Caco-2 (cell line): ENCODE data around the gene SLC38A11. TPM values are rescaled to one million over a fixed set of nuclear protein-coding genes. Genes with fewer than 3 reads are reported as not detected.

ENCODE experiments used
- BruUV-seq: library from RNA; stranded (reverse); fragments of 400-500 nt; replicated peaks from 2 replicates; lab custom pipeline; 2021; lab: Mats Ljungman, UMichigan
- CTCF ChIA-PET: fragments of 300-600 bp; sonication (Branson Sonifier 250); formaldehyde crosslinking; loops from one replicate; lab custom pipeline; 2022; ENCODE audit warnings: antibody characterized with exemption; lab: Charles Lee
- POLR2A ChIA-PET: fragments of 300-600 bp; sonication (Branson Sonifier 250); formaldehyde crosslinking; loops from one replicate; lab custom pipeline; 2022; ENCODE audit warnings: antibody characterized with exemption; lab: Charles Lee
- DNase-seq, 2 experiments: peaks; one replicate each; pipeline versions ENCODE4 v3.0.0 to v3.0.0-alpha.2; 2020 to 2022
- H3K27me3 ChIP-seq: replicated peaks from 2 replicates; pipeline ENCODE4 v1.6.0; 2011; ENCODE audit warnings: low read length; ENCODE audit not compliant: control insufficient read depth, insufficient read depth
- H3K36me3 ChIP-seq: 2 replicates; pipeline ENCODE4 v1.5.1; 2011; ENCODE audit warnings: low read length; ENCODE audit not compliant: control insufficient read depth, insufficient read depth
- H3K4me1 ChIP-seq: fragments of 250-450 bp; sonication (Bioruptor Pico); 2 replicates; pipeline ENCODE4 v1.5.1; 2020; ENCODE audit warnings: mild to moderate bottlenecking
- H3K4me3 ChIP-seq: 2 replicates; pipeline ENCODE4 v1.5.1; 2011; ENCODE audit warnings: low read depth, mild to moderate bottlenecking, control low read depth, low read length
- H3K9me3 ChIP-seq: fragments of 250-450 bp; sonication (Bioruptor Pico); 2 replicates; pipeline ENCODE4 v1.5.1; 2020; ENCODE audit warnings: mild to moderate bottlenecking, moderate library complexity
- H3K27ac Mint-ChIP-seq: one replicate; pipeline ENCODE4 v1.8.0; 2022; ENCODE audit warnings: mixed read lengths; ENCODE audit not compliant: unreplicated experiment
- H3K27me3 Mint-ChIP-seq: one replicate; pipeline ENCODE4 v1.8.0; 2022; ENCODE audit warnings: mixed read lengths; ENCODE audit not compliant: insufficient read depth, unreplicated experiment
- H3K36me3 Mint-ChIP-seq: one replicate; pipeline ENCODE4 v1.8.0; 2022; ENCODE audit warnings: mild to moderate bottlenecking, mixed read lengths; ENCODE audit not compliant: insufficient read depth, unreplicated experiment
- H3K4me1 Mint-ChIP-seq: one replicate; pipeline ENCODE4 v1.8.0; 2022; ENCODE audit warnings: low read depth, mixed read lengths; ENCODE audit not compliant: unreplicated experiment
- H3K4me3 Mint-ChIP-seq: one replicate; pipeline ENCODE4 v1.8.0; 2022; ENCODE audit warnings: mild to moderate bottlenecking, moderate library complexity, mixed read lengths; ENCODE audit not compliant: unreplicated experiment
- H3K9me3 Mint-ChIP-seq: one replicate; pipeline ENCODE4 v1.8.0; 2022; ENCODE audit warnings: mixed read lengths; ENCODE audit not compliant: unreplicated experiment
- intact Hi-C: fragments of 100-400 bp; cut with micrococcal nuclease; formaldehyde crosslinking; loops from one replicate; pipeline ENCODE4 v1.10.0; 2022; ENCODE audit not compliant: unreplicated experiment
- total RNA-seq: library from RNA; stranded (reverse); gene quantifications from 2 replicates; pipeline ENCODE4 v1.2.3, GENCODE V29; 2022
- TF ChIP-seq, protein P1 (sequence below), 2 experiments: fragments of 200-600 bp in 1 of 2; IDR thresholded peaks; 1 replicate in 1 of 2; 2 replicates in 1 of 2; pipeline versions ENCODE4 v1.5.1 to v1.8.0; 2011 to 2022; ENCODE audit warnings: antibody characterized with exemption in 1 of 2, control low read depth in 1 of 2, inconsistent platforms in 1 of 2, low read depth in 1 of 2, low read length in 1 of 2, mild to moderate bottlenecking in 1 of 2, moderate library complexity in 1 of 2; ENCODE audit not compliant: insufficient read depth in 1 of 2, severe bottlenecking in 1 of 2, unreplicated experiment in 1 of 2

Gene SLC38A11
- total RNA-seq, 1 experiment from 2014 or later, result 1.6 TPM

DNA sequence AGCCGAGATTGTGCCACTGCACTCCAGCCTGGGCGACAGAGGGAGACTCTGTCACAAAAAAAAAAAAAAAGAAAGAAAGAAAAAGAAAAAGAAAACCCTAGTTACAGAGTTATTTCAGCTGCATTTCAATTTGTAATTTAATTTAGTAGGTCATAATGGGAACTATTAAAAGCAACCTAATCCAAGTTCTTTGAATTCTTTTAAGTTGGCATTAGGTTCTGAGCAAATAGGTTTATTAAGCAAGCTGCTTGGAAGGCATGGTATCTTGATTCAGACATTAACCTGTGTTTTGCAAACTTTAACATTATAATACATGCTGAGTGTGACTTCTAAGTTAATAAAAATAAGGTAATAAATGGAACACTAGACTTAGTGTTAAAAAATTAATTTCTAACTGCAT is 83.9 kb downstream of the SLC38A11 start:
- H3K36me3 ChIP-seq, result no peaks in the 10 kb centered on the region
- intact Hi-C loops, result no loop called here
- TF ChIP-seq, protein P1, sequence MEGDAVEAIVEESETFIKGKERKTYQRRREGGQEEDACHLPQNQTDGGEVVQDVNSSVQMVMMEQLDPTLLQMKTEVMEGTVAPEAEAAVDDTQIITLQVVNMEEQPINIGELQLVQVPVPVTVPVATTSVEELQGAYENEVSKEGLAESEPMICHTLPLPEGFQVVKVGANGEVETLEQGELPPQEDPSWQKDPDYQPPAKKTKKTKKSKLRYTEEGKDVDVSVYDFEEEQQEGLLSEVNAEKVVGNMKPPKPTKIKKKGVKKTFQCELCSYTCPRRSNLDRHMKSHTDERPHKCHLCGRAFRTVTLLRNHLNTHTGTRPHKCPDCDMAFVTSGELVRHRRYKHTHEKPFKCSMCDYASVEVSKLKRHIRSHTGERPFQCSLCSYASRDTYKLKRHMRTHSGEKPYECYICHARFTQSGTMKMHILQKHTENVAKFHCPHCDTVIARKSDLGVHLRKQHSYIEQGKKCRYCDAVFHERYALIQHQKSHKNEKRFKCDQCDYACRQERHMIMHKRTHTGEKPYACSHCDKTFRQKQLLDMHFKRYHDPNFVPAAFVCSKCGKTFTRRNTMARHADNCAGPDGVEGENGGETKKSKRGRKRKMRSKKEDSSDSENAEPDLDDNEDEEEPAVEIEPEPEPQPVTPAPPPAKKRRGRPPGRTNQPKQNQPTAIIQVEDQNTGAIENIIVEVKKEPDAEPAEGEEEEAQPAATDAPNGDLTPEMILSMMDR (IDR thresholded peaks at IDR 0.05; ENCODE audit: insufficient read depth in 1 of 2, low read depth in 1 of 2, low read length in 1 of 2, severe bottlenecking in 1 of 2, unreplicated experiment in 1 of 2), result no peak
- H3K27ac Mint-ChIP-seq, result no peak overlapping the region
- no TSS peak for BruUV-seq
- no peaks in the 10 kb centered on the region for H3K9me3 ChIP-seq
- ChIA-PET CTCF (no interaction called here), POLR2A (no interaction called here)
- no peaks in the 10 kb centered on the region for H3K27me3 Mint-ChIP-seq
- no peak overlapping the region for H3K4me3 Mint-ChIP-seq
- no peaks in the 10 kb centered on the region for H3K4me1 ChIP-seq
- no peaks in the 10 kb centered on the region for H3K27me3 ChIP-seq
- peaks cover 7% of the 10 kb centered on the region for H3K9me3 Mint-ChIP-seq
- DNase-seq, result no peak
- no peaks in the 10 kb centered on the region for H3K36me3 Mint-ChIP-seq
- no peak overlapping the region for H3K4me3 ChIP-seq
- no peaks in the 10 kb centered on the region for H3K4me1 Mint-ChIP-seq

- DNase-seq, result no peak
- no peaks in the 10 kb centered on the region for H3K4me1 ChIP-seq
- BruUV-seq, result no TSS peak
- no peaks in the 10 kb centered on the region for H3K4me1 Mint-ChIP-seq
- H3K27ac Mint-ChIP-seq, result no peak overlapping the region
- H3K36me3 ChIP-seq, result no peaks in the 10 kb centered on the region
- H3K27me3 Mint-ChIP-seq, result no peaks in the 10 kb centered on the region
- H3K36me3 Mint-ChIP-seq, result no peaks in the 10 kb centered on the region
- no peak overlapping the region for H3K4me3 Mint-ChIP-seq
- H3K9me3 Mint-ChIP-seq, result peaks cover 9% of the 10 kb centered on the region
- ChIA-PET POLR2A (no interaction called here), CTCF (no interaction called here)
- TF ChIP-seq, protein P1 (IDR thresholded peaks at IDR 0.05; ENCODE audit: insufficient read depth in 1 of 2, low read depth in 1 of 2, low read length in 1 of 2, severe bottlenecking in 1 of 2, unreplicated experiment in 1 of 2), result no peak
- no peaks in the 10 kb centered on the region; the same call in 1 of the 2 replicates for H3K27me3 ChIP-seq
- H3K9me3 ChIP-seq, result no peaks in the 10 kb centered on the region
- intact Hi-C loops, result no loop called here
- H3K4me3 ChIP-seq, result no peak overlapping the region
Measured at GRCh38 chr2:164869420-164869772, 85.9 kb downstream of the SLC38A11 start.

- TF ChIP-seq, protein P1 (IDR thresholded peaks at IDR 0.05; ENCODE audit: insufficient read depth in 1 of 2, low read depth in 1 of 2, low read length in 1 of 2, severe bottlenecking in 1 of 2, unreplicated experiment in 1 of 2), result no peak
- peaks cover 9% of the 10 kb centered on the region for H3K9me3 Mint-ChIP-seq
- BruUV-seq, result no TSS peak
- no peaks in the 10 kb centered on the region for H3K4me1 Mint-ChIP-seq
- H3K27me3 Mint-ChIP-seq, result no peaks in the 10 kb centered on the region
- Histone ChIP-seq H3K9me3 (no peaks in the 10 kb centered on the region), H3K27me3 (no peaks in the 10 kb centered on the region; the same call in 1 of the 2 replicates), H3K4me3 (no peak overlapping the region), H3K36me3 (no peaks in the 10 kb centered on the region), H3K4me1 (no peaks in the 10 kb centered on the region)
- POLR2A ChIA-PET, result no interaction called here
- no peak overlapping the region for H3K27ac Mint-ChIP-seq
- intact Hi-C loops, result no loop called here
- DNase-seq, result no peak
- H3K4me3 Mint-ChIP-seq, result no peak overlapping the region
- CTCF ChIA-PET, result no interaction called here
- no peaks in the 10 kb centered on the region for H3K36me3 Mint-ChIP-seq
Measured at GRCh38 chr2:164868563-164869419, 86.5 kb downstream of the SLC38A11 start.
